Neuronal stem cell (in vitro differentiated cells): ENCODE data around the gene TRNP1.

Source experiments
- DNase-seq: peaks from one replicate; pipeline ENCODE4 v3.0.0-alpha.2; 2013; ENCODE audit warnings: low spot score
- H2AFZ ChIP-seq: one replicate; pipeline ENCODE4 v1.6.1; 2013; ENCODE audit warnings: mild to moderate bottlenecking, low read length, inconsistent platforms
- H2AK5ac ChIP-seq: 2 replicates; pipeline ENCODE4 v1.6.1; 2013; ENCODE audit warnings: low read depth, mild to moderate bottlenecking, inconsistent platforms, low read length, moderate library complexity, mixed read lengths
- H2BK120ac ChIP-seq: 2 replicates; pipeline ENCODE4 v1.6.1; 2013; ENCODE audit warnings: low read depth, mild to moderate bottlenecking, inconsistent platforms, low read length, moderate library complexity, mixed read lengths
- H2BK12ac ChIP-seq: one replicate; pipeline ENCODE4 v1.6.1; 2013; ENCODE audit warnings: low read length, inconsistent platforms
- H2BK15ac ChIP-seq: 2 replicates; pipeline ENCODE4 v1.6.1; 2013; ENCODE audit warnings: mild to moderate bottlenecking, low read length, inconsistent platforms, mixed read lengths
- H2BK5ac ChIP-seq: one replicate; pipeline ENCODE4 v1.6.1; 2013; ENCODE audit warnings: inconsistent platforms, mild to moderate bottlenecking, low read length, moderate library complexity
- H3K14ac ChIP-seq: one replicate; pipeline ENCODE4 v1.6.1; 2013; ENCODE audit warnings: low read length, inconsistent platforms
- H3K18ac ChIP-seq: 2 replicates; pipeline ENCODE4 v1.6.1; 2013; ENCODE audit warnings: low read length, inconsistent platforms
- H3K23ac ChIP-seq: 2 replicates; pipeline ENCODE4 v1.6.1; 2013; ENCODE audit warnings: low read depth, mild to moderate bottlenecking, mixed read lengths, low read length, inconsistent platforms; ENCODE audit not compliant: poor library complexity
- H3K27ac ChIP-seq: replicated peaks from 3 replicates; pipeline ENCODE4 v1.5.1; 2013; ENCODE audit warnings: low read length, inconsistent platforms
- H3K27me3 ChIP-seq, 3 experiments: 2 replicates each; pipeline ENCODE4 v1.6.1; 2013; ENCODE audit warnings: low read length in 3 of 3, mild to moderate bottlenecking in 2 of 3, inconsistent platforms in 1 of 3, low read depth in 1 of 3, mixed read lengths in 1 of 3, moderate library complexity in 1 of 3; ENCODE audit not compliant: control insufficient read depth in 3 of 3, insufficient read depth in 3 of 3
- H3K36me3 ChIP-seq, 2 donors: replicated peaks in 1 of 2; 2 replicates each; pipeline ENCODE4 v1.6.1; 2013; ENCODE audit warnings: low read length in 2 of 2; ENCODE audit not compliant: control insufficient read depth in 2 of 2, insufficient read depth in 2 of 2
- H3K4ac ChIP-seq: 2 replicates; pipeline ENCODE4 v1.6.1; 2013; ENCODE audit warnings: inconsistent platforms, mild to moderate bottlenecking, low read length, moderate library complexity
- H3K4me1 ChIP-seq, 2 donors: 1 replicate in 1 of 2; 2 replicates in 1 of 2; pipeline ENCODE4 v1.6.1; 2013; ENCODE audit warnings: low read length in 2 of 2, low read depth in 1 of 2; ENCODE audit not compliant: control insufficient read depth in 2 of 2, insufficient read depth in 1 of 2
- H3K4me2 ChIP-seq: one replicate; pipeline ENCODE4 v1.6.1; 2013; ENCODE audit warnings: mild to moderate bottlenecking, low read length, inconsistent platforms; ENCODE audit not compliant: insufficient read depth, poor library complexity, severe bottlenecking
- H3K4me3 ChIP-seq, 2 donors: 2 replicates each; pipeline ENCODE4 v1.5.1; 2013; ENCODE audit warnings: low read length in 2 of 2, mild to moderate bottlenecking in 2 of 2, inconsistent platforms in 1 of 2, moderate library complexity in 1 of 2
- H3K79me1 ChIP-seq: one replicate; pipeline ENCODE4 v1.6.1; 2013; ENCODE audit warnings: low read depth, mild to moderate bottlenecking, inconsistent platforms, low read length, moderate library complexity
- H3K9ac ChIP-seq: one replicate; pipeline ENCODE4 v1.6.1; 2013; ENCODE audit warnings: mild to moderate bottlenecking, low read depth, low read length, inconsistent platforms; ENCODE audit not compliant: poor library complexity
- H3K9me3 ChIP-seq, 2 donors: replicated peaks in 1 of 2; 2 replicates each; pipeline versions ENCODE3 to v1.6.1; 2013; ENCODE audit warnings: low read length in 2 of 2, mild to moderate bottlenecking in 2 of 2, inconsistent platforms in 1 of 2, low read depth in 1 of 2, mixed read lengths in 1 of 2, moderate library complexity in 1 of 2; ENCODE audit not compliant: control insufficient read depth in 2 of 2, insufficient read depth in 1 of 2
- H4K8ac ChIP-seq: one replicate; pipeline ENCODE4 v1.6.1; 2013; ENCODE audit warnings: low read depth, mild to moderate bottlenecking, inconsistent platforms, low read length, moderate library complexity
- H4K91ac ChIP-seq: one replicate; pipeline ENCODE4 v1.6.1; 2013; ENCODE audit warnings: low read length, low read depth, mild to moderate bottlenecking, inconsistent platforms; ENCODE audit not compliant: poor library complexity
- WGBS, 2 donors: extraction: QIAGEN DNeasy Blood & Tissue Kit; methylation state at CpG; one replicate each; pipeline ENCODE4 v1.1.7; 2013; ENCODE audit warnings: missing lambda C conversion rate in 2 of 2, mixed read lengths in 1 of 2; ENCODE audit not compliant: insufficient read length in 2 of 2, insufficient replicate concordance in 1 of 2; ENCODE audit errors: extremely low coverage in 2 of 2; 5-methylcytosine and 5-hydroxymethylcytosine counted together

Gene TRNP1

GRCh38 chr1:27004471-27005165 is 11.1 kb downstream of the TRNP1 start:
- Histone ChIP-seq H2AK5ac (peak overlapping the region; percentile 7), H4K91ac (no peak overlapping the region), H3K23ac (no peak overlapping the region), H3K14ac (no peak overlapping the region), H2BK5ac (no peak overlapping the region), H2BK12ac (no peak overlapping the region), H2BK15ac (no peak overlapping the region), H2AFZ (no peak overlapping the region), H3K27me3 (no peaks in the 10 kb centered on the region), H3K79me1 (no peaks in the 10 kb centered on the region), H3K4ac (no peak overlapping the region), H3K27ac (peak overlapping the region; percentile 27), H3K36me3 (peaks cover 7 to 38% of the 10 kb centered on the region in 2 donors), H3K4me2 (no peak overlapping the region), H2BK120ac (no peak overlapping the region), H3K9ac (no peak overlapping the region), H4K8ac (no peak overlapping the region), H3K18ac (peak overlapping the region; percentile 31), H3K9me3 (no peaks in the 10 kb centered on the region), H3K4me1 (peaks cover 42 to 49% of the 10 kb centered on the region in 2 donors), H3K4me3 (no peak overlapping the region)
- no CpG with 5 or more reads among the region's 10 CpGs for WGBS, 2 donors
- DNase-seq = no peak

GRCh38 chr1:27005166-27005530 is 11.7 kb downstream of the TRNP1 start:
- Histone ChIP-seq H3K27ac (no peak overlapping the region), H3K14ac (no peak overlapping the region), H3K4me1 (peaks cover 41 to 47% of the 10 kb centered on the region in 2 donors), H2BK15ac (no peak overlapping the region), H3K4me3 (no peak overlapping the region), H4K8ac (no peak overlapping the region), H2BK5ac (no peak overlapping the region), H2BK120ac (no peak overlapping the region), H3K9me3 (no peaks in the 10 kb centered on the region), H3K18ac (peak overlapping the region; percentile 15), H2AFZ (no peak overlapping the region), H3K23ac (no peak overlapping the region), H4K91ac (no peak overlapping the region), H2BK12ac (no peak overlapping the region), H3K79me1 (no peaks in the 10 kb centered on the region), H3K4ac (no peak overlapping the region), H3K9ac (no peak overlapping the region), H3K36me3 (peaks cover 7 to 39% of the 10 kb centered on the region in 2 donors), H3K4me2 (no peak overlapping the region), H3K27me3 (no peaks in the 10 kb centered on the region), H2AK5ac (peak overlapping the region; percentile 6)
- DNase-seq = no peak
- no CpG with 5 or more reads among the region's 3 CpGs for WGBS, 2 donors

GRCh38 chr1:27005648-27006496 is 12.4 kb downstream of the TRNP1 start:
- no peak overlapping the region for H2BK5ac ChIP-seq
- peak overlapping the region; percentile 7 for H2BK12ac ChIP-seq
- H3K18ac ChIP-seq = peak overlapping the region; percentile 40
- DNase-seq = no peak
- peaks cover 7 to 39% of the 10 kb centered on the region in 2 donors for H3K36me3 ChIP-seq
- H3K9me3 ChIP-seq = no peaks in the 10 kb centered on the region
- H2AK5ac ChIP-seq = no peak overlapping the region
- no peak overlapping the region for H3K4me3 ChIP-seq
- no peaks in the 10 kb centered on the region for H3K79me1 ChIP-seq
- H3K9ac ChIP-seq = no peak overlapping the region
- no peaks in the 10 kb centered on the region for H3K27me3 ChIP-seq
- no peak overlapping the region for H3K14ac ChIP-seq
- H4K91ac ChIP-seq = no peak overlapping the region
- peak overlapping the region; percentile 82 for H3K23ac ChIP-seq
- H3K4me1 ChIP-seq = peaks cover 42 to 47% of the 10 kb centered on the region in 2 donors
- no peak overlapping the region for H3K4ac ChIP-seq
- H3K27ac ChIP-seq = no peak overlapping the region
- no peak overlapping the region for H3K4me2 ChIP-seq
- H2AFZ ChIP-seq = no peak overlapping the region
- no CpG with 5 or more reads among the region's 48 CpGs for WGBS, 2 donors
- H2BK120ac ChIP-seq = no peak overlapping the region
- H4K8ac ChIP-seq = peak overlapping the region; percentile 75
- no peak overlapping the region for H2BK15ac ChIP-seq

GRCh38 chr1:27006683-27007082 is 13.2 kb downstream of the TRNP1 start:
- no peaks in the 10 kb centered on the region for H3K27me3 ChIP-seq
- H3K14ac ChIP-seq = no peak overlapping the region
- no peak for DNase-seq
- H3K4me1 ChIP-seq = peaks cover 45 to 48% of the 10 kb centered on the region in 2 donors
- no peak overlapping the region for H3K9ac ChIP-seq
- H2AFZ ChIP-seq = no peak overlapping the region
- peak overlapping the region; percentile 55 for H2BK15ac ChIP-seq
- peaks cover 7 to 39% of the 10 kb centered on the region in 2 donors for H3K36me3 ChIP-seq
- H3K4me2 ChIP-seq = no peak overlapping the region
- no CpG with 5 or more reads among the region's 13 CpGs for WGBS, 2 donors
- no peaks in the 10 kb centered on the region for H3K79me1 ChIP-seq
- no peak overlapping the region for H4K91ac ChIP-seq
- H3K9me3 ChIP-seq = no peaks in the 10 kb centered on the region
- no peak overlapping the region for H4K8ac ChIP-seq
- no peak overlapping the region for H2AK5ac ChIP-seq
- H3K27ac ChIP-seq = no peak overlapping the region
- peak overlapping the region; percentile 26 for H3K4ac ChIP-seq
- no peak overlapping the region for H2BK5ac ChIP-seq
- no peak overlapping the region for H3K23ac ChIP-seq
- peak overlapping the region in 1 of 2 donors; percentile 64 for H3K4me3 ChIP-seq
- no peak overlapping the region for H2BK120ac ChIP-seq
- H2BK12ac ChIP-seq = no peak overlapping the region
- no peak overlapping the region for H3K18ac ChIP-seq
